ENCODE data around the gene ACAA1. TPM values are rescaled to one million over a fixed set of nuclear protein-coding genes. Genes with fewer than 3 reads are reported as not detected.

Gene ACAA1
- total RNA-seq, 1 experiment from 2014 or later = 44.3 TPM

DNA sequence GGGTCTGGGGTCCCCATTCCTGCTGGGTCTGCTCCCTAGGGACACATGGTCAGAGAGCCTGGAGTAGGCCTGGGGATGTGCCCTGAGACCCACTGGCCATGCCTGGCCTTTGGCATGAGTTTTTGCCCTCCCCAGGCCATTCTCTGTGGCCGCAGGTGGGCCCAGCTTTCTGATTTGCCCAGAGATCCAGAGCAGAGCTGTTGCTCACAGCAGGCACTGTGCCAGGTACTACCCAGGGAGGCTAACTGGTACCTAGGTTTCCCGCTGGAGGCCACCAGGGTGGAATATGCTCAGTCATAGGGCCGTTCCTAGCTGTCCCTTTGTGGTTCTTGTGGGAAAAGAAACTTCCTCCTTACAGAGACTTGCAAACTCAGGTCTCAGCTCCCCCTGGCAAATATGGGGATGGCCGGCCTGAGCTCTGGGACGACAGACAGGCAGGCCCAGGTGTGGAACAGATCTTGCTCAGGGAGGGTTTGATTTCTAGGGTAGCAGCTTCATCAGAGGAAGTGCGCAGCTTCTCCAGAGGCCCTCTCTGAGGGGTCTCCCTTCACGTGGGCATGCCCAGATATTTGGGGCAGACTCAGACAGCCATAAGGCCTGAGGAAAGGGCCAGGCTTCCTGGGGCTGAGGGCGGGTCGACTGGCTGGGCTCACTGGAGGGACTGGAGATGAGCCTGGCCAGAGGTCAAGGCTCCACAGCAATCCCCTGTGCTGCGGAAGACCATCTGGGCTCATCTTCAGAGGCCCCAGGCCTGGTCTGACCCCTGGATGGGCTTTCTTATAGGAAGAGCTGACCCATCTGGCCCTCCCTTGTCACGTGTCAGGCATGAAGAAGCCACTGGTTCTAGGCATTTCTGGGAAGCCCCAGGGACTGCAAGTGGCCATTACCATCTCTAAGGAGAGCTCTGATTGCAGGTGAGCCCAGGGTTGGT lies 28.0 kb downstream of the ACAA1 start:
- H3K9ac ChIP-seq (ENCODE audit: extremely low read depth, insufficient read length, low read length) = no peak overlapping the region

More for the DNA sequence above, 28.0 kb downstream of the ACAA1 start:
- Histone ChIP-seq H3K27me3 (ENCODE audit: insufficient read depth, low read length) (no peaks in the 10 kb centered on the region), H4K8ac (replicated peaks; ENCODE audit: insufficient read length, low read depth, low read length) (no peak overlapping the region), H2AK5ac (ENCODE audit: insufficient read length, low read length) (no peak overlapping the region), H2BK12ac (ENCODE audit: insufficient read length, low read depth, low read length) (no peak overlapping the region), H4K20me1 (ENCODE audit: control insufficient read depth, insufficient read depth, insufficient read length) (no peaks in the 10 kb centered on the region), H3K23ac (ENCODE audit: insufficient read length, low read depth, low read length) (no peak overlapping the region), H2BK5ac (ENCODE audit: insufficient read length, low read length) (no peak overlapping the region), H3T11ph (ENCODE audit: low read length) (no peak overlapping the region), H3K4me1 (ENCODE audit: insufficient read depth, low read length) (no peaks in the 10 kb centered on the region), H3K79me1 (ENCODE audit: insufficient read depth, low read depth, low read length, poor library complexity, severe bottlenecking) (no peaks in the 10 kb centered on the region), H3K4me2 (ENCODE audit: insufficient read depth, insufficient read length, low read length) (no peak overlapping the region), H4K91ac (ENCODE audit: insufficient read length, low read depth, low read length) (no peak overlapping the region), H3K14ac (ENCODE audit: insufficient read depth, low read length) (no peak overlapping the region), H2BK120ac (ENCODE audit: low read depth, low read length, poor library complexity, severe bottlenecking) (no peak overlapping the region), H2AFZ (ENCODE audit: low read length) (no peak overlapping the region), H3K79me2 (ENCODE audit: insufficient read depth, low read length) (no peaks in the 10 kb centered on the region), H3K56ac (ENCODE audit: insufficient read length, low read depth, low read length) (no peak overlapping the region), H3K23me2 (ENCODE audit: insufficient read length, low read depth, low read length, poor library complexity, severe bottlenecking) (no peaks in the 10 kb centered on the region), H4K5ac (ENCODE audit: insufficient read length, low read depth, low read length) (no peak overlapping the region), H3K18ac (ENCODE audit: insufficient read length, low read depth, low read length) (no peak overlapping the region), H2BK15ac (ENCODE audit: low read depth, low read length) (no peak overlapping the region), H3K4ac (ENCODE audit: low read depth, low read length) (no peak overlapping the region), H3K27ac (ENCODE audit: insufficient read length, low read depth, low read length) (no peak overlapping the region), H2BK20ac (ENCODE audit: low read depth, low read length, poor library complexity, severe bottlenecking) (no peak overlapping the region), H3K9me3 (ENCODE audit: control insufficient read depth, low read depth, low read length) (no peaks in the 10 kb centered on the region)
- TF ChIP-seq, protein P1, sequence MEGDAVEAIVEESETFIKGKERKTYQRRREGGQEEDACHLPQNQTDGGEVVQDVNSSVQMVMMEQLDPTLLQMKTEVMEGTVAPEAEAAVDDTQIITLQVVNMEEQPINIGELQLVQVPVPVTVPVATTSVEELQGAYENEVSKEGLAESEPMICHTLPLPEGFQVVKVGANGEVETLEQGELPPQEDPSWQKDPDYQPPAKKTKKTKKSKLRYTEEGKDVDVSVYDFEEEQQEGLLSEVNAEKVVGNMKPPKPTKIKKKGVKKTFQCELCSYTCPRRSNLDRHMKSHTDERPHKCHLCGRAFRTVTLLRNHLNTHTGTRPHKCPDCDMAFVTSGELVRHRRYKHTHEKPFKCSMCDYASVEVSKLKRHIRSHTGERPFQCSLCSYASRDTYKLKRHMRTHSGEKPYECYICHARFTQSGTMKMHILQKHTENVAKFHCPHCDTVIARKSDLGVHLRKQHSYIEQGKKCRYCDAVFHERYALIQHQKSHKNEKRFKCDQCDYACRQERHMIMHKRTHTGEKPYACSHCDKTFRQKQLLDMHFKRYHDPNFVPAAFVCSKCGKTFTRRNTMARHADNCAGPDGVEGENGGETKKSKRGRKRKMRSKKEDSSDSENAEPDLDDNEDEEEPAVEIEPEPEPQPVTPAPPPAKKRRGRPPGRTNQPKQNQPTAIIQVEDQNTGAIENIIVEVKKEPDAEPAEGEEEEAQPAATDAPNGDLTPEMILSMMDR (conservative IDR thresholded peaks at IDR 0.05) = no peak
- peaks cover 0 to 2% (median 0%) of the 10 kb centered on the region in 3 experiments; a peak in 2 of 7 replicates for H3K36me3 Mint-ChIP-seq (ENCODE audit: insufficient read depth in 1 of 3, low read depth in 3 of 3)
- H3K27me3 Mint-ChIP-seq (ENCODE audit: low read depth) = peaks cover 2% of the 10 kb centered on the region
- DNase-seq = peak; percentile 20
- peaks cover 4 to 5% of the 10 kb centered on the region in 2 experiments; a peak in 4 of 5 replicates for H3K9me3 Mint-ChIP-seq
- no peaks in the 10 kb centered on the region for H3K4me1 Mint-ChIP-seq
- H3K27ac Mint-ChIP-seq = peak overlapping the region in 2 of 3 experiments; percentile 18 to 76; a peak in 3 of 7 replicates
- no CpG with 5 or more reads among the region's 11 CpGs for WGBS (ENCODE audit: extremely low coverage, insufficient read length, low lambda C conversion rate)
- H3K4me3 Mint-ChIP-seq = no peak overlapping the region
